Measurements from ENCODE around the gene KCNN4.
A peak's percentile ranks its signal among the peaks of the same experiment; 100 is the strongest.

KCNN4 gene

GRCh38 chr19:43754503-43755255, 26.1 kb downstream of the KCNN4 start, which contains the start of gene SMG9 (continued):
- no peak for TF ChIP-seq ZNF416 (tag by site-specific recombination; IDR thresholded peaks at IDR 0.05)
- peak; percentile 99 for TF ChIP-seq ZBTB17 (tag by site-specific recombination; IDR thresholded peaks at IDR 0.05)
- no peak for TF ChIP-seq ZNF280D (tag by site-specific recombination; IDR thresholded peaks at IDR 0.05)
- TF ChIP-seq ZBTB44 (tag by site-specific recombination; IDR thresholded peaks at IDR 0.05) = peak; percentile 83
- TF ChIP-seq ZNF132 (tag by site-specific recombination; IDR thresholded peaks at IDR 0.05; ENCODE audit: borderline replicate concordance) = no peak
- 0 out of 2 replicates have a peak, but pooled peaks have one; percentile 18 for TF ChIP-seq ZSCAN16 (tag by site-specific recombination; IDR thresholded peaks at IDR 0.05)
- peak; percentile 76 for TF ChIP-seq ZNF76 (tag by site-specific recombination; IDR thresholded peaks at IDR 0.05; ENCODE audit: borderline replicate concordance, low read depth)
- no peak for TF ChIP-seq ZNF792 (tag by site-specific recombination; IDR thresholded peaks at IDR 0.05)
- no peak; the same call in 1 of the 2 replicates for TF ChIP-seq TRIM28 (IDR thresholded peaks at IDR 0.05; ENCODE audit: borderline replicate concordance, low read length)
- TF ChIP-seq ZNF785 (tag by site-specific recombination; IDR thresholded peaks at IDR 0.05) = peak; percentile 84; the same call in 1 of the 2 replicates
- TF ChIP-seq ZNF140 (tag by site-specific recombination; IDR thresholded peaks at IDR 0.05) = no peak
- peak; percentile 84 for TF ChIP-seq KLF1 (tag by site-specific recombination; IDR thresholded peaks at IDR 0.05)
- TF ChIP-seq ZBTB49 (tag by site-specific recombination; IDR thresholded peaks at IDR 0.05; ENCODE audit: low read depth) = no peak
- peak; percentile 25; the same call in 1 of the 2 replicates for TF ChIP-seq OSR2 (tag by site-specific recombination; IDR thresholded peaks at IDR 0.05)
- TF ChIP-seq, protein P1, sequence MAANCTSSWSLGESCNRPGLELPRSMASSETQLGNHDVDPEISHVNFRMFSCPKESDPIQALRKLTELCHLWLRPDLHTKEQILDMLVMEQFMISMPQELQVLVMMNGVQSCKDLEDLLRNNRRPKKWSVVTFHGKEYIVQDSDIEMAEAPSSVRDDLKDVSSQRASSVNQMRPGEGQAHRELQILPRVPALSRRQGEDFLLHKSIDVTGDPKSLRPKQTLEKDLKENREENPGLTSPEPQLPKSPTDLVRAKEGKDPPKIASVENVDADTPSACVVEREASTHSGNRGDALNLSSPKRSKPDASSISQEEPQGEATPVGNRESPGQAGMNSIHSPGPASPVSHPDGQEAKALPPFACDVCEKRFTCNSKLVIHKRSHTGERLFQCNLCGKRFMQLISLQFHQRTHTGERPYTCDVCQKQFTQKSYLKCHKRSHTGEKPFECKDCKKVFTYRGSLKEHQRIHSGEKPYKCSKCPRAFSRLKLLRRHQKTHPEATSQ (tag by site-specific recombination; IDR thresholded peaks at IDR 0.05) = peak; percentile 74
- TF ChIP-seq ATF2 (tag by site-specific recombination; IDR thresholded peaks at IDR 0.05; ENCODE audit: low read depth) = no peak
- TF ChIP-seq, protein P2, sequence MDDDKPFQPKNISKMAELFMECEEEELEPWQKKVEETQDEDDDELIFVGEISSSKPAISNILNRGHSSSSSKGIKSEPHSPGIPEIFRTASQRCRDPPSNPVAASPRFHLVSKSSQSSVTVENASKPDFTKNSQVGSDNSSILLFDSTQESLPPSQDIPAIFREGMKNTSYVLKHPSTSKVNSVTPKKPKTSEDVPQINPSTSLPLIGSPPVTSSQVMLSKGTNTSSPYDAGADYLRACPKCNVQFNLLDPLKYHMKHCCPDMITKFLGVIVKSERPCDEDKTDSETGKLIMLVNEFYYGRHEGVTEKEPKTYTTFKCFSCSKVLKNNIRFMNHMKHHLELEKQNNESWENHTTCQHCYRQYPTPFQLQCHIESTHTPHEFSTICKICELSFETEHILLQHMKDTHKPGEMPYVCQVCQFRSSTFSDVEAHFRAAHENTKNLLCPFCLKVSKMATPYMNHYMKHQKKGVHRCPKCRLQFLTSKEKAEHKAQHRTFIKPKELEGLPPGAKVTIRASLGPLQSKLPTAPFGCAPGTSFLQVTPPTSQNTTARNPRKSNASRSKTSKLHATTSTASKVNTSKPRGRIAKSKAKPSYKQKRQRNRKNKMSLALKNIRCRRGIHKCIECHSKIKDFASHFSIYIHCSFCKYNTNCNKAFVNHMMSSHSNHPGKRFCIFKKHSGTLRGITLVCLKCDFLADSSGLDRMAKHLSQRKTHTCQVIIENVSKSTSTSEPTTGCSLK (tag by site-specific recombination; IDR thresholded peaks at IDR 0.05) = no peak
- peak; percentile 3; the same call in 1 of the 2 replicates for TF ChIP-seq ZNF423 (tag by site-specific recombination; IDR thresholded peaks at IDR 0.05)
- TF ChIP-seq HOXD13 (CRISPR knock-in tag; IDR thresholded peaks at IDR 0.05; ENCODE audit: borderline replicate concordance) = no peak
- no peak for TF ChIP-seq ZNF223 (tag by site-specific recombination; IDR thresholded peaks at IDR 0.05)
- no peak for TF ChIP-seq ZNF747 (tag by site-specific recombination; IDR thresholded peaks at IDR 0.05)
- TF ChIP-seq ZFHX2 (tag by site-specific recombination; conservative IDR thresholded peaks at IDR 0.05) = peak; percentile 96
- peak; percentile 91 for TF ChIP-seq ZBTB7A (tag by site-specific recombination; IDR thresholded peaks at IDR 0.05; ENCODE audit: low read depth)
- TF ChIP-seq ZNF501 (tag by site-specific recombination; IDR thresholded peaks at IDR 0.05) = 0 out of 2 replicates have a peak, but pooled peaks have one; percentile 97
- peak; percentile 93 for TF ChIP-seq ZNF341 (tag by site-specific recombination; IDR thresholded peaks at IDR 0.05; ENCODE audit: low read depth)
- TF ChIP-seq ZNF354C (tag by site-specific recombination; IDR thresholded peaks at IDR 0.05; ENCODE audit: borderline replicate concordance, low read depth) = no peak
- TF ChIP-seq ZNF561 (tag by site-specific recombination; IDR thresholded peaks at IDR 0.05; ENCODE audit: borderline replicate concordance) = peak; percentile 99
